GM23248 (cell line): ENCODE data around the gene RNF150. TPM values are rescaled to one million over a fixed set of nuclear protein-coding genes. Genes with fewer than 3 reads are reported as not detected.

ENCODE experiments used
- DNase-seq: peaks from one replicate; pipeline ENCODE4 v3.0.0-alpha.2; 2015
- H2AFZ ChIP-seq: fragments of 200-600 bp; sonication (generic); 2 replicates; pipeline ENCODE4 v1.6.1; 2016; ENCODE audit warnings: antibody characterized with exemption
- H3F3A ChIP-seq: fragments of 200-600 bp; sonication (generic); 2 replicates; pipeline ENCODE4 v1.6.1; 2016; ENCODE audit warnings: mild to moderate bottlenecking, antibody characterized with exemption, mixed run types; ENCODE audit not compliant: insufficient read depth
- H3K27ac ChIP-seq: fragments of 200-600 bp; sonication (generic); 2 replicates; pipeline ENCODE4 v1.5.1; 2016; ENCODE audit warnings: mild to moderate bottlenecking
- H3K27me3 ChIP-seq: fragments of 200-600 bp; sonication (generic); replicated peaks from 2 replicates; pipeline ENCODE4 v1.6.1; 2016; ENCODE audit warnings: mild to moderate bottlenecking; ENCODE audit not compliant: insufficient read depth
- H3K36me3 ChIP-seq: fragments of 200-600 bp; sonication (generic); 2 replicates; pipeline ENCODE4 v1.6.1; 2016; ENCODE audit warnings: low read depth, mild to moderate bottlenecking
- H3K4me1 ChIP-seq: fragments of 200-600 bp; sonication (generic); 2 replicates; pipeline ENCODE4 v1.6.1; 2016; ENCODE audit warnings: mild to moderate bottlenecking; ENCODE audit not compliant: insufficient read depth
- H3K4me2 ChIP-seq: fragments of 200-600 bp; sonication (generic); one replicate; pipeline ENCODE4 v1.6.1; 2016; ENCODE audit warnings: mild to moderate bottlenecking; ENCODE audit not compliant: unreplicated experiment
- H3K4me3 ChIP-seq: fragments of 200-600 bp; sonication (generic); 2 replicates; pipeline ENCODE4 v1.5.1; 2016; ENCODE audit warnings: mild to moderate bottlenecking
- H3K79me2 ChIP-seq: fragments of 200-600 bp; sonication (generic); 2 replicates; pipeline ENCODE4 v1.6.1; 2016; ENCODE audit warnings: mild to moderate bottlenecking; ENCODE audit not compliant: insufficient read depth
- H3K9ac ChIP-seq: fragments of 200-600 bp; sonication (generic); 2 replicates; pipeline ENCODE4 v1.6.1; 2016; ENCODE audit warnings: mild to moderate bottlenecking
- H3K9me2 ChIP-seq: fragments of 200-600 bp; sonication (generic); 2 replicates; pipeline ENCODE4 v1.6.1; 2016; ENCODE audit warnings: mixed run types, mild to moderate bottlenecking, moderate library complexity; ENCODE audit not compliant: insufficient read depth
- H3K9me3 ChIP-seq: fragments of 200-600 bp; sonication (generic); one replicate; pipeline ENCODE4 v1.6.1; 2017; ENCODE audit warnings: low read depth
- H4K20me1 ChIP-seq: fragments of 200-600 bp; sonication (generic); 2 replicates; pipeline ENCODE4 v1.6.0; 2016; ENCODE audit not compliant: insufficient read depth
- EZH2 ChIP-seq: fragments of 200-600 bp; sonication (generic); IDR thresholded peaks from 2 replicates; pipeline ENCODE4 v1.6.1; 2018; ENCODE audit warnings: antibody characterized with exemption, mild to moderate bottlenecking; ENCODE audit not compliant: insufficient read depth, poor library complexity, severe bottlenecking
- EZH2phosphoT487 ChIP-seq: fragments of 200-600 bp; sonication (generic); IDR thresholded peaks from 2 replicates; pipeline ENCODE4 v1.6.1; 2018; ENCODE audit warnings: antibody characterized with exemption, moderate library complexity, mild to moderate bottlenecking, low read depth; ENCODE audit not compliant: insufficient read depth
- WGBS, 2 experiments: methylation state at CpG; one replicate each; pipeline ENCODE4 v1.1.6; 2015 to 2017; ENCODE audit warnings: low lambda C conversion rate in 2 of 2, low coverage in 1 of 2; ENCODE audit errors: missing lambda C conversion rate in 2 of 2; 5-methylcytosine and 5-hydroxymethylcytosine counted together
- in situ Hi-C: fragments of 300-500 bp; cut with MboI; formaldehyde crosslinking; loops from 2 replicates; pipeline ENCODE4 v1.15.0; 2020
- polyA plus RNA-seq: library from polyadenylated mRNA; unstranded; fragments of >200 nt; fragmentation: Nextera tagmentation; extraction: Ambion mirVana; gene quantifications from 2 replicates; pipeline ENCODE4 v1.2.1, GENCODE V29; 2016
- total RNA-seq: library from RNA; depleted of rRNA; stranded (reverse); fragments of >200 nt; shearing (Covaris generic); gene quantifications from 2 replicates; pipeline ENCODE4 v1.2.3, GENCODE V29; 2014

Gene RNF150
- total and polyA plus RNA-seq, 2 experiments from 2014 or later, result 4.8 to 10.5 TPM

- Histone ChIP-seq H4K20me1 (no peaks in the 10 kb centered on the region), H3K4me2 (peak overlapping the region; percentile 71), H3K9me2 (no peaks in the 10 kb centered on the region), H3K79me2 (no peaks in the 10 kb centered on the region), H3K27ac (peak overlapping the region; percentile 73; the same call in 1 of the 2 replicates), H3K4me3 (no peak overlapping the region), H2AFZ (no peak overlapping the region), H3K36me3 (no peaks in the 10 kb centered on the region), H3K9ac (no peak overlapping the region), H3K9me3 (no peaks in the 10 kb centered on the region), H3F3A (peaks cover 32% of the 10 kb centered on the region), H3K4me1 (peaks cover 29% of the 10 kb centered on the region), H3K27me3 (no peaks in the 10 kb centered on the region)
- TF ChIP-seq EZH2 (no peak), EZH2phosphoT487 (no peak)
- no peak for DNase-seq
- in situ Hi-C loops, result no loop called here
- 93 to 95% methylated on average over 2 of the region's 2 CpGs for WGBS, 2 experiments
Measured at GRCh38 chr4:140945106-140945505, 188.2 kb downstream of the RNF150 start.

GRCh38 chr4:140944572-140944971 is 188.7 kb downstream of the RNF150 start:
- WGBS, 2 experiments, result 37 to 48% methylated on average over 2 of the region's 2 CpGs

GRCh38 chr4:140944199-140944515 is 189.1 kb downstream of the RNF150 start:
- peaks cover 38% of the 10 kb centered on the region for H3K4me1 ChIP-seq
- DNase-seq, result peak; percentile 67
- peak overlapping the region; percentile 73 for H3K27ac ChIP-seq
- no peaks in the 10 kb centered on the region for H3K9me3 ChIP-seq
- no peak overlapping the region for H2AFZ ChIP-seq
- H3K9ac ChIP-seq, result 0 out of 2 replicates have a peak overlapping the region, but pooled peaks have one; percentile 9
- in situ Hi-C loops, result no loop called here
- H3K4me2 ChIP-seq, result peak overlapping the region; percentile 71
- H4K20me1 ChIP-seq, result no peaks in the 10 kb centered on the region
- no peaks in the 10 kb centered on the region for H3K9me2 ChIP-seq
- 4 to 7% methylated on average over 2 of the region's 2 CpGs for WGBS, 2 experiments
- peak overlapping the region; percentile 38 for H3K4me3 ChIP-seq
- H3F3A ChIP-seq, result peaks cover 32% of the 10 kb centered on the region
- H3K27me3 ChIP-seq, result no peaks in the 10 kb centered on the region
- TF ChIP-seq EZH2phosphoT487 (no peak), EZH2 (no peak)
- H3K79me2 ChIP-seq, result no peaks in the 10 kb centered on the region
- no peaks in the 10 kb centered on the region for H3K36me3 ChIP-seq

More at GRCh38 chr4:140944572-140944971, 188.7 kb downstream of the RNF150 start:
- in situ Hi-C loops, result no loop called here
- Histone ChIP-seq H3K9me2 (no peaks in the 10 kb centered on the region), H3K36me3 (no peaks in the 10 kb centered on the region), H2AFZ (no peak overlapping the region), H3K4me1 (peaks cover 34% of the 10 kb centered on the region), H3K27ac (peak overlapping the region; percentile 73), H3K9me3 (no peaks in the 10 kb centered on the region), H3K27me3 (no peaks in the 10 kb centered on the region), H3K4me3 (peak overlapping the region; percentile 38), H3F3A (peaks cover 32% of the 10 kb centered on the region), H3K4me2 (peak overlapping the region; percentile 71), H3K9ac (0 out of 2 replicates have a peak overlapping the region, but pooled peaks have one; percentile 9), H4K20me1 (no peaks in the 10 kb centered on the region), H3K79me2 (no peaks in the 10 kb centered on the region)
- TF ChIP-seq EZH2, result no peak
- TF ChIP-seq EZH2phosphoT487, result no peak
- peak; percentile 75 for DNase-seq

GRCh38 chr4:140943486-140944198 is 189.6 kb downstream of the RNF150 start:
- WGBS, 2 experiments, result 5 to 8% methylated on average over 3 of the region's 3 CpGs
- peaks cover 36% of the 10 kb centered on the region for H3F3A ChIP-seq
- no peaks in the 10 kb centered on the region for H3K9me3 ChIP-seq
- H3K9ac ChIP-seq, result peak overlapping the region; percentile 29; the same call in 1 of the 2 replicates
- H3K27me3 ChIP-seq, result no peaks in the 10 kb centered on the region
- TF ChIP-seq EZH2 (no peak), EZH2phosphoT487 (no peak)
- peak; percentile 77 for DNase-seq
- H4K20me1 ChIP-seq, result no peaks in the 10 kb centered on the region
- no peak overlapping the region for H2AFZ ChIP-seq
- no peaks in the 10 kb centered on the region for H3K9me2 ChIP-seq
- H3K36me3 ChIP-seq, result no peaks in the 10 kb centered on the region
- peak overlapping the region; percentile 71 for H3K4me2 ChIP-seq
- in situ Hi-C loops, result no loop called here
- peaks cover 43% of the 10 kb centered on the region for H3K4me1 ChIP-seq
- H3K79me2 ChIP-seq, result no peaks in the 10 kb centered on the region
- H3K4me3 ChIP-seq, result peak overlapping the region; percentile 38
- peak overlapping the region; percentile 73 for H3K27ac ChIP-seq
